ENCODE measurements around the gene WDR64. TPM values are rescaled to one million over a fixed set of nuclear protein-coding genes. Genes with fewer than 3 reads are reported as not detected.
A peak's percentile ranks its signal among the peaks of the same experiment; 100 is the strongest.

WDR64 gene
- total and polyA plus RNA-seq, 2 of the 13 experiments (the other 11 are each of a cell fraction or from before 2014, with no cell fraction given) = not detected

GRCh38 chr1:241640867-241641622 lies 11.0 kb upstream of the WDR64 start:
- no peaks in the 10 kb centered on the region; a peak in 2 of 5 replicates for H3K36me3 ChIP-seq (replicated peaks in 1 of 2; ENCODE audit: control insufficient read depth in 1 of 2, insufficient read depth in 2 of 2, low read length in 2 of 2)
- H2AFZ ChIP-seq (ENCODE audit: low read length) = peak overlapping the region; percentile 7
- H3K79me2 ChIP-seq (ENCODE audit: insufficient read depth, low read length) = peaks cover 24% of the 10 kb centered on the region
- H3K9me3 ChIP-seq (ENCODE audit: low read length) = no peaks in the 10 kb centered on the region
- peak; percentile 52 for ATAC-seq
- TSS peak; percentile 77 for BruUV-seq (replicated peaks)
- peak; percentile 28 for FAIRE-seq
- peaks cover 6% of the 10 kb centered on the region; the same call in 1 of the 2 replicates for H4K20me1 ChIP-seq (ENCODE audit: insufficient read depth, low read length)
- peaks cover 47% of the 10 kb centered on the region for H3K4me1 ChIP-seq (ENCODE audit: insufficient read depth, low read length)
- H3K4me2 ChIP-seq (ENCODE audit: low read depth, low read length) = peak overlapping the region; percentile 97
- H3K4me3 ChIP-seq (replicated peaks in 1 of 3; ENCODE audit: insufficient read depth in 1 of 3, low read depth in 2 of 3, low read length in 3 of 3) = peak overlapping the region; percentile 56 to 68 (median 65)
- no peaks in the 10 kb centered on the region; a peak in 1 of 5 replicates for H3K27me3 ChIP-seq (ENCODE audit: control insufficient read depth in 1 of 2, insufficient read depth in 2 of 2, low read length in 2 of 2)
- intact Hi-C loops (cut with micrococcal nuclease; ENCODE audit: unreplicated experiment) (loop anchor here (1.0 kb wide), 2 partner anchors 26 to 123 kb away; no protein-coding TSS in a partner anchor), in situ Hi-C loops (cut with HindIII; ENCODE audit: extremely low pct_ligation_motif_present, low pct_unique_long_range_greater_than_20kb) (no loop called here)
- POLR2A ChIA-PET = interaction anchor here (0.9 to 2.2 kb wide), 10 partner anchors 9 to 206 kb away, joined by 3 to 11 read pairs (median 6); partner anchors contain the start of genes EXO1 and FH
- DNase-seq (ENCODE audit: low spot score) = peak; percentile 66
- H3K27ac ChIP-seq (ENCODE audit: extremely low read length, insufficient read depth, low read length) = peak overlapping the region; percentile 87
- CTCF ChIA-PET (ENCODE audit: low intra/inter-chr PET ratio, low total read pairs) = no interaction called here
- peak overlapping the region; percentile 65 for H3K9ac ChIP-seq (ENCODE audit: insufficient read depth, low read depth, low read length)
- 1% methylated on average over 8 of the region's 9 CpGs for WGBS (ENCODE audit: low lambda C conversion rate)
- TF ChIP-seq MEF2D (CRISPR knock-in tag; IDR thresholded peaks at IDR 0.05) (peak; percentile 66; the same call in 1 of the 2 replicates), KLF6 (CRISPR knock-in tag; IDR thresholded peaks at IDR 0.05) (no peak), ZNF496 (CRISPR knock-in tag; IDR thresholded peaks at IDR 0.05; ENCODE audit: insufficient replicate concordance) (no peak), KMT2B (CRISPR knock-in tag; IDR thresholded peaks at IDR 0.05) (no peak), NPAS2 (CRISPR knock-in tag; IDR thresholded peaks at IDR 0.05; ENCODE audit: borderline replicate concordance) (no peak), ZNF20 (CRISPR knock-in tag; IDR thresholded peaks at IDR 0.05) (no peak), ZMAT5 (CRISPR knock-in tag; IDR thresholded peaks at IDR 0.05; ENCODE audit: borderline replicate concordance, low read depth) (no peak), IKZF4 (CRISPR knock-in tag; IDR thresholded peaks at IDR 0.05; ENCODE audit: borderline replicate concordance, low read depth, not compliant biosample characterization) (no peak), POLR2AphosphoS5 (IDR thresholded peaks at IDR 0.05; ENCODE audit: low read depth, low read length) (no peak), NFYB (CRISPR knock-in tag; IDR thresholded peaks at IDR 0.05) (no peak), ZNF34 (CRISPR knock-in tag; IDR thresholded peaks at IDR 0.05; ENCODE audit: borderline replicate concordance) (no peak), SAP130 (CRISPR knock-in tag; IDR thresholded peaks at IDR 0.05; ENCODE audit: low read depth) (peak; percentile 18; the same call in 1 of the 2 replicates), ZNF253 (CRISPR knock-in tag; IDR thresholded peaks at IDR 0.05; ENCODE audit: borderline replicate concordance) (no peak), FOXM1 (CRISPR knock-in tag; IDR thresholded peaks at IDR 0.05) (no peak), HMGXB4 (CRISPR knock-in tag; IDR thresholded peaks at IDR 0.05; ENCODE audit: borderline replicate concordance in 1 of 2, low read depth in 1 of 2) (peak in 1 of 2 experiments; percentile 33; a peak in 1 of 4 replicates), U2AF1 (optimal IDR thresholded peaks at IDR 0.05; ENCODE audit: low read depth, low read length) (no peak), DMAP1 (CRISPR knock-in tag; IDR thresholded peaks at IDR 0.05) (no peak; the same call in 1 of the 2 replicates), NFKB2 (CRISPR knock-in tag; IDR thresholded peaks at IDR 0.05; ENCODE audit: borderline replicate concordance) (no peak), ATRX (CRISPR knock-in tag; IDR thresholded peaks at IDR 0.05; ENCODE audit: borderline replicate concordance) (peak; percentile 27; the same call in 1 of the 2 replicates), ZNF720 (CRISPR knock-in tag; IDR thresholded peaks at IDR 0.05) (no peak), NFE2L1 (CRISPR knock-in tag; IDR thresholded peaks at IDR 0.05; ENCODE audit: borderline replicate concordance) (no peak), KDM5B (CRISPR knock-in tag; IDR thresholded peaks at IDR 0.05; ENCODE audit: borderline replicate concordance) (no peak), CEBPG (CRISPR knock-in tag; IDR thresholded peaks at IDR 0.05) (peak; percentile 88)
